ENCODE measurements around the gene CHI3L1.
"Not testable (repeated sequence)": the region's sequence is repeated elsewhere in the genome, so short reads cannot be mapped to it uniquely, and the experiment has no call there.

The CHI3L1 gene

DNA sequence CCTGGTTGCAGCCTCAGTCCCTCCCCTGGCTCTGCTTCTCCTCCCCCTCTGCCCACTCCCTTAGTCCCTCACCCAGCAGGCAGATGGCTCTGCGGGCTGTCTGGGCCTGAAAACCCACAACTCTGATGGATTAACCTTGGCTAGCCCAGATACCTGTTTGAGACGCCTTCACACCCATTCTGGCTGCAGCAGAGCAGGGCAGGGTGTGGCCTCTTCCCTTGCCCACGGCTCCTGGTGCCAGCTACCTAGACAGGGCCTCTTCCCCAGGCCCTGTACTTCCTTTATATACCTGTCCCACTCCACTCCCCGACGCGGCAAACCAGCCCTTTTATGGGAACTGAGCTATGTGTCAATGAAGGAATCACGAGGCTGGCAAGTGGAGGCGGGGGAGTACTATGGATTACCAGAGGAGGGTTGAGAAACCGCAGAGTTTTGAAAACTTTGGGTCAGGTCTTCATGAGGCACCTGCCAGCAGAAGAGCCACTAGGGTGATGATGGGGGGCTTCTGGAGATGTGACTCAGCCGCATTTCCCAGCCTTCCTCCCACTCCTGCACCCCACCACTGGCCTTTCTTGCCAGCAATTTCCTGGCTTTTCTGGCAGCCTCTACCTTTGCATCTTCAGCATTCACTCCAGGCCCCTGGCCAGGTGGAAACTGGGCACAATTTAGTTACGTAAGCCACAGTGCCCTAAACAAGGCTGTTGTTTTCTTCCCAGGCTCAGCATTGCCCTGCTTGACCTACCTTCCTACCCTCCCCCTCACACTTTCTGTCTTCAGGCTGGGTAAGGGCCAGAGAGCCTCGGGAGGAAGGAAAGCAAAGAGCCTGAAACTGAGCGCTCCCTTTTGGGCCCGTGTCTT is at the start of gene CHI3L1:
TSS of gene CHI3L1 (minus strand) at position 259 of the 858 bp plus-strand sequence. CDS start at position 178, 81 bp downstream.
- peak; percentile 65 to 68 for DNase-seq

DNA sequence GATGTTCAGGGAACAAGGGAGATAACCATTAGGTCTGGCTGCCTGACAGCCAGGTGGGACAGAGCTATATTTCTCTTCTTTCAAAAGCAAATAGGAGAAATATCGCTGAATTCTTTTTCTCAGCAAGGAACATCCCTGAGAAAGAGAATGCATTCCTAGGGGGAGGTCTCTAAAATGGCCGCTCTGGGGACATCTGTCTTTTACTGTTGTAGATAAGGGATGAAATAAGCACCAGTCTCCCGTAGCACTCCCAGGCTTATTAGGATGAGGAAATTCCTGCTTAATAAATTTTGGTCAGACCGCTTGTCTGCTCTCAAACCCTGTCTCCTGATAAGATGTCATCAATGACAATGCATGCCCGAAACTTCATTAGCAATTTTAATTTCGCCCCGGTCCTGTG is 48.4 kb upstream of the CHI3L1 start:
- not testable (repeated sequence) for DNase-seq

DNA sequence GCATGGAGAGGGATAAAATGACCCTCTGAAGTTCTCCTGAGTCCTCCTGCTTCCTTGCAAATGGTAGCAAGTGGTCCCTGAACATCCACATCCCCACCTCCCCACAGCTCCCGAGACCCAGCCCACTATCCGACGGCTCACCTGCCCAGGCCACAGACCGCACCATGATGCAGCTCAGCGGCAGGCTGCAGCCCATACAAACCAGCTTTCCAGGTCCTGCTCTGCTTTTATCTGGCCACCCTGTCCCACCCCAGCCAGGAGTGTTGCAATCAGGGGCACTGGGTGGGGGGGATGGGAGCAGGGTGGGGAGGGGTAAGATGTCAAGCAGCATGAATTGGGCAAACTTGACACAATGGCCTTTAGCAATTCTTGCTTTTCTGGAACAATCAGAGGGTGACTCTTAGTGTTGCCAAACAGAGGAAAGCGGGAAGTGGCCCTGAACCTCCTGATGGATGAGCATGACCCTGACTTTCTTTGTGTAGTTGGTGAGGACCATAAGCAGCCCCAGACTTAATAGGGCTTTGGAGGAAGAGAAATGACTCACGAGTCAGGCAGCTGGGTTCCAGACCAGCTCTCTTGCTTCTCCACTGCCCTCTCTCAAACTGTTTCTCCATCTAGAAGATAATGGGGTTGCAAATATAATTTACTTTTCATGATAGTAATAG is 43.1 kb upstream of the CHI3L1 start, which contains the start of gene CHIT1:
TSS of gene CHIT1 (minus strand) at position 203 of the 665 bp plus-strand sequence. CDS start at position 166, 37 bp downstream.
- no peak for DNase-seq

DNA sequence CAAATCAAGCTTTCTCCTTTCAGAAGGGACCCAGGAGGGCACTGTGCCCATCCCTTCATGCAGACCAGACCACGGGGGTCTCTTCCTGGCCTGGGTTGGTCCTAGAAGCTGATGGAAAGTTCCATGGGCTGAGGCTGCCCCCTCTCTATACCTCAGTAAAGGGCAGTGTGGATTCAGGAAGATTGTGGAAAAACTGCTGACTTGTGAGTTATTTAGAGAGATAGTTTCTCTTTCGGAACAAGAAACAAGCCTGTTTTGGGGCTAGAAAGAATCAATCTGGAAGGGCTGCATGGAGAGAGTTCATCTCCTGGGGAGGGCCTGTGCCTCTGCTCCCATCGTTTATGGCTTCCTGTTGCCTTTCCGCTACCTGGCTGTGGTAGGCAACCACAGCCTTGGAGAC is 42.2 kb upstream of the CHI3L1 start:
- no peak for DNase-seq

DNA sequence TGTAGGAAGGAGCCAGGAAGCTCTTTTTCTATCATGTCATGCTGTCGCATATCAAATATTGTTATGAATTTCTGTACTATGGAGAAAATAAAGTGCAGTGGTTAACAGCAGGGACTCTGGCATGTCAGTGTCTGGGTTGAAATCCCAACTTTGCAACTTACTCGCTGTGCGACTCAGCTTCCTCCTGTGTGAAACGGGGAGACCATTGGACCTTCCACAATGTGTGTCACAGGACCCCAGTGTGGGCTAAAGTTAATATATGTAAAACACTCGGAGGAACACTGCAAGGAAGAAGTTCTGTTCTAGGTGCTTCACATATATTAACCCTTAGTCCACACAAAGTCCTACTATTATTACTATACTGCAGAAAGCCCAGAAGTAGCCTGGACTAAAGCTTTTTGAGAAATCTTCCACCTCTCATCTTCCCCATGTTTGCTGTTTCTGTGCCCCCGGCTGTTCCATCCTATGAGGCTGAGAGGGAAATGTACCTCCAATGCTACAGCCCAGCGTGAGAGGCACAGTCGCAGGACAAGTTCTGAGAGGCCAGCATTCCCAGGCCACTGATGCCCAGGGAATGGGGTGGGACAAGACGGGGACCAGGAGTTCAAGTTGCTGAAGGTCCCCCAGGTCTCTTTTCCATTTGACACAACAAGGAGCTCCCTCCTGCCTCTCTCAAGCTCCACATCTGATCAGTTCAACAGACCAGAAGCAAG is 41.0 kb upstream of the CHI3L1 start:
- no peak for DNase-seq

DNA sequence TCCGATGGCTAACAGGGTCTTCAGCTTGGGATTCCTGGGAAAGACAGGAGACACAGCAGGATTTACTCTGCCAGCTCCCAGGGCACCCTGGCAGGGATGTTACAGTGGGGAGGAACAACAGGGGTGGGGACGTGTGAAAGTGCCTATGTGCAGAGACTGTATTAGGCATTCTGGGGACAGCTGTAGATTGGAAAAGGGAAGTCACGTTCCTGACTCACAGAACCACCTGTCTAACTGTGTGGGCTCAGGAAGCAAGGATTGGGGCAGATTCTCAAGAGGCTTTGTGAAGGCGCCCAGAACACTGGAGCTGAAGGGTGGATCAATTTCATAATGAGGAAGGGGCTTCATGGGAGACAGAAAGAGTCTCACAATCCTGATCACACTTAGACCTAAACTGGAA is 38.6 kb upstream of the CHI3L1 start:
- no peak for DNase-seq

DNA sequence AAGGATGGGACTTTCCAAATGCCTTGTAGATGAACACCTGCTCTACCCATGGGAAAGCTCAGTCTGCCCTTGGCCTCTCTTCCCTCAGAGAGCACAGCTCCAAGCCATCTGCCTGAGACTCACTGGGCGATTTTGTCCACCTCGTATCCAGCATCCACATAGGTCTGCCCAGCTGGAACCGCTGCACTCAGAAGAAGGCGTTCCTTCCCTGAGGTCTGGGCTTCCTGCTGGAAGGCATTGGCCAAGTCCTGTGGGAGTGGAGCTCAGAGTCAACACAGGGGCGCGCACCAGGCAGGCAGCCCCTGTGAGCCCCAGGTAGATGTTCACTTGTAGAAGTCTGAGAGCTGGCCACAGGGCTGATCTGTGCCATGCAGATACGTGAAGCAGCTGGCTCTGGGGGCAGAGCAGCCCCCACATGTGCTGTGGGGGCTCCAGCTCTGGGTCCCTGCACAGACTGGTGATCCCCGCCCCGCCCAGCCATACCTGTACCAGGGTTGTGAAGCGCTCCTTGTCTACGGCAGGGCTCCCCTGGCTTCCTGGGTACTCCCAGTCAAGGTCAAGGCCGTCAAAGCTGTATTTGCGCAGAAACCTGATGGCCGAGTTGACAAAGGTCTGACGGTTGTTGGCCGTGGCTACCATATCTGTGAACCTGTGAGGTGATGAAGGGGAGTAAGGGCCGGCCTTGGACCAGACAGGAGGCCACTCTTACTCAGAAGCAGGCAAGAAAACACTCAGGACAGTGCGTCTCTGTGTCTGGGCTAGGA is 36.7 kb upstream of the CHI3L1 start:
- DNase-seq = no peak

DNA sequence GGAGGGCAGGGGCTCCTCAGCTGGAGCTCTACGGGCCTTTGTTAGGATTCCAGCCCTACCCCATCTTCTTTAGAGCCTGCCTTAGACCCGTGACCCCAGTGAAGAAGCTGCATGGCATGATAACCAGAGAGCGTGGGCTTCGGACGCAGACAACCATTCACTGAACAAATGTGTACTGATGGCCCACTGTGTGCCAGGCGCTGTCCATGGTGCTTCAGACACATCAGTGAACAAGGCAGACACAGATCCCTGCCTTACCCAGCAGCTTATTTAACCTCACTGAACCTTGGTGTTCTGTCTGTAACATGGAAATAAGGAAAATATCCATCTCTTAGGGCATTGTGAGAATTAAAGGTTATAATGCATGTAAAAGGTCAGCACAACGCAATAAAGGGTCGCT is 33.4 kb upstream of the CHI3L1 start:
- no peak for DNase-seq

DNA sequence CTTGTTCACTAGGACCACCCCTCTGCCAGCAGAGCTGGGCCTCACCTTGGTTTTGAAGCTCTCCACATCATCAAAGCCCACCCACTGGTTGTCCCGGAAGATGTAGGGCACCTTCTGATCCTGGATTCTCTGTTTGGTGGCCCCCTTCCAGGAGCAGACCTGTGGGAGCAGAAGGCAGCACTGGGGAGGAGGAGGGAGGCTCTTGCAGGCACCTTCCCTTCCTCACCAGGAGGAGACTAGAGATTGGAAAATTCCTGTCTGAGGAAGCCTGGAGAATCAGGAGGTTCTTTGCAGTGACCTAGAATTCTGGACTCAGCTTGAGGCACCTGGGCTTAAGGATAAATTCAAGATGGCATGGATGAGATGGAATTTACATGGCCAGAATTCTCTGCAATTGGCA is 32.7 kb upstream of the CHI3L1 start:
- no peak for DNase-seq

DNA sequence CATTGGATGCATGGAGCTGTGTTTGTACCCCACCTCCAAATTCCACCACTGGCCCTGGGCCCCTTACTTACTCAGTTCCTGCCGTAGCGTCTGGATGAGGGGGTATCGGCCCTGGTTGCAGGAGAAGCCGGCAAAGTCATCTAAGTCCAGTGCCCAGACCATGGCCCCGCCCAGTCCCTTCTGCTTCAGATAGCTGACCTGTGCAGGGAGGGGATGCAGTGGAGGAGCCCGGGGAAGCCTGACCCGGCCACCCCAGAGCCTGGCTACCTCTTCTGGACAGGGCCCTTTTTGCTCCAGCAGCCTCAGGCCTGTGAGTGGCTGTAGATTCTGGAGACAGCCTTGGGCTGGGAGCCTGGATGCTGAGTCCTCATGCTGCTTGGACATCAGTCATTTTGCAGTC is 31.2 kb upstream of the CHI3L1 start:
- no peak for DNase-seq

DNA sequence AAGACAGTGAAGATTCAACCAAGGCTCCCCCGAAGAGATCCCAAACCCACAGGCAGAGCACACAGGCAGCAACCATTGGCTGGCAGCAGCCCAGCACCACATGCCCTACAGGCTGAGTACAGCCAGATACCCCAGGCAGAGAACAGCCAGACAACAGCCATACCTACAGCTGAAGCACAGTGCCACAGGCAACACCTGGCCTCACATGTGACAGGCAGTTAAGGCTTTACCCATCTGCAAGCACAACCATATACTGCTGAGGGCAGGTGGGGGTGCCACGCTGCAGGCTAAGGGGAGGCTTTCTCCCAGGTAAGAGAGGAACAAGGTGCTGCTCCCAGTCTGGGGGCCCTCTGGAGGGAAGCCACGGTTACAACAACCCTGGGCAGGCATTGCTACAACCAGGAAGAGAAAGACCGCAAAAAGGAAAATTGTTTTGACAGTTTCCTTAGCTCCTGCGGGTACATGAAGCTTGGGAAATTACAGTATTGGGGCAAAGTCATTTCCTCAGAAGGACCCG is 30.7 kb upstream of the CHI3L1 start:
- DNase-seq = no peak

DNA sequence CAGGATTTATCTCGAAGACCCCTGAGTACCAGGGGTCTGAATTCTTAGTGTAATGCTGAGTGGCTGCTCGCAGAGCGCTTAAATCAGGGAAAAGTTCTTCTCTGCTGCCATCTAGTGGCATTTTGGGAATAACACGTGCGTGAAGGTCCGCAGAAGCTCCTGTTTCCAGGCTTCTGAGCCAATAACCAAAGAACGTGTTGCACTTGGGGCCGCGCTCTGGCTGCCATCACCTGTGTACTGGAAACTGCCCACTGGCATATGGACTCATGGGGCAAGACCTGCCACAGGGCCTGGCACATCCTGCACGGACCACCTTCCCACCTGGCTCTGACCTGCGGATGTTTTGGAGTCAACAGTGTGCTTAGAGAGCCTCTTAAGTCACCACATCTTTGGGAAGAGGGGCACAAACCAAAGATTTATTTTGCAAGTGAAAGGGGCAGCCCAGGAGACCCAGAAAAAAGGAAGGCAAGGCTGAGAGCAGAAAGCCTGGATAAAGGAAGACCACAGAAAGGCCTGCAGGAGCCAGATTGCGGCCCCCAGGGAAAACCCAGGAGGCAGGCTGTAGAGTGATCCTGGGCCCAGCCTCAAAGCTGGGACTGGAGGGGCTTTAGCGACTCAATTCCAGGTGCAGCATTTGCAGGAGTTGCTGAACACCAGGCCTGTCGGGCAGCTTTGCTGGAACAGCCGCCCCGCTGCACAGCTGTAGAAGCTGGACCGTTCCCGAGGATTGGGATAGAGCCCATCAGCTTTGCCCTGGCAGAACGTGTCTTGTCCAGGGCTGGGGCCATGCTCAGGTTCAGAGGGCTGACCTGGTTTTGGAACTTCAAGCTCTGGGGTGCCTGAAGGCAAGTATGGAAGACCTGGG is 30.0 kb upstream of the CHI3L1 start:
- DNase-seq = peak in 1 of 2 experiments; percentile 78

DNA sequence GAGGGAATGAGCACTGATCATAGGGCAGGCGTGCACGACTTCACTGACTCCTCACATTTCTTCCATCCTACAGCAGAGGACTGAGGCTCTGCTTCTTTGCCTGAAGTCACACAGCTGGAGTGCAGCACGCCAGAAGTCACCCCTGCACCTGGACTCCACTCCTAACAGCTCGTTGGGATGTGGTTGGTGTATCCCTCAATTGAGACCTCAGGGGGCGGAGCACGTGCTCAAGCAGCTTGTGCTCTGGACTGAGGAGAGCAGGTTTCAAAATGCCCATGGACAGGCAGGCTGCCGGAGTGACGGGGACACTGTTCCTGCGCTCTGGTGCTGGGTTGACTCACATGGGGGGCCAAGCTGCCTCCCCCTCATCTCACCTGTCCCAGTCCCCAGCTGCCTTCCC is 29.1 kb upstream of the CHI3L1 start:
- no peak for DNase-seq

DNA sequence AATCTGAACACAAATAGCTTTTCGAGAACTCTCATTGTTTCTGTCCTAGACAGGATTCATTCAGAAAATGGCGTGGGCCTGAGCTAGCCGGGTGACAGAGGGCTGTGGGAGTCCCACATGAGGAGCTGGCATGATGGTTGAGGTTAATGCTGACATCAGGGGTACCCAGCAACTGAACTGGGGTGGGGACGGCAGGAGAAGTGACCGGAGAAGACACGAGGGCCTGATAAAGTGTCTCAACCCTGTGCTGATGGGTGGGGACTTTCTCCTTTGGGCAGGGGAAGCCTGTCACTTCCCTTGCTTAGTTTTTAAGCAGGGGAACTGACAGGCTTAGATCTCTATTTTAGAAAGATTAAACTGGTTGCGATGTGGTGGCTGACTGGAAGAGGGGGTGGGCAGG is 28.4 kb upstream of the CHI3L1 start:
- DNase-seq = no peak

DNA sequence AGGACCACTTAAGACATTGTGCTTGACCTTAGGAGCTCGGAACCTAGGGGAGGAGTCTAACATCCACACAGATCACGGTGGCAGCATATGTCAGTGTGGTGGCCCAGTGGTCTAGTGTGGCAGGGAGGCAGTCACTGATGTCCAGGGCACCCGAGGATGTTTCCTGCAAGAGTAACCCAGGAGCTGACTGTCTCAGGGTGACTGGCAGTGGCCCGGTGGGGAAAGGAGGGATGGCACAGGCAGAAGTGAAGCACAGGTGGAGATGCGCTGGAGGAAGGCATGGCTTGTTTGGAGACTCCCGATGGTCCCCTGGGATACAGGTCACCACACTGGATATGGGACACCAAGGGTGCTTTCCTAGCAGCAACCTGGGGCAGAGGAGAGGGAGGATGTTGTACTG is 26.6 kb upstream of the CHI3L1 start:
- no peak for DNase-seq

DNA sequence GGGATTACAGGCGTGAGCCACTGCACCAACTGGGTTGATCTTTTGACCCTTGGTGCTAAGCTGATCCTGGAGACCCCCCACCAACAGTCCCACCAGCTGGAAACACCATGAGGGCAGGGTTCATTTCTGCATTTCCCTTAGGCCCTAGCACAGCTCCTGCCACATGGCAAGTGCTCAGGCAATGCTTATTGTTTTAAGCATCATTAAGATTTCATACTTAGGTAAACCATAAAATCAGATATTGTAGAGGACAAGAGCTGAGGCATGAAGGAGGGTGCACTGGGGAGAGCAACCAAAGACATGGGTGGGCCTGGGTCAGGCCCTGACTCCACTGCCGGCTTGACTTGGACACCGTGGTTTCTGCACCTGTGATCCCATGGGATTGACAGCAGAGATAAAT is 25.3 kb upstream of the CHI3L1 start:
- DNase-seq = no peak

DNA sequence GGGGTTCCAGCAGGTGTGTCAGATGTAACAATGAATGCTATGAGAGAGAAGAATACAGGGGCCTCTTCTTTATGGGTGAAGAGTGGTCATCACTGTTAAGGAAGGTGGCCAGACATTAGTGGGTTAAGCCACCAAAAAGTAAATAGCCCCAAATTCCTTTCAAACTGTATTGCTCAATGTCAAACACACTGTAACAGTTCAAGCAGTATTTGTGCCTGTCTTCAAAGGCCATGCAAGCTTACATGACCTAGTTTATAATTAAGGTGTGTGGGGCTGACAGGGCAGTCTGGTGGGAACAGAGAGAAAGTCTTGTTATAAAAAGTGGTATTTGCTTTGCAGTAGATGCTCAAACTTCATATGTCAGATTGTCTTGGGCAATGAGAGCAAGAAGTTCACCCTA is 24.5 kb upstream of the CHI3L1 start:
- no peak for DNase-seq

DNA sequence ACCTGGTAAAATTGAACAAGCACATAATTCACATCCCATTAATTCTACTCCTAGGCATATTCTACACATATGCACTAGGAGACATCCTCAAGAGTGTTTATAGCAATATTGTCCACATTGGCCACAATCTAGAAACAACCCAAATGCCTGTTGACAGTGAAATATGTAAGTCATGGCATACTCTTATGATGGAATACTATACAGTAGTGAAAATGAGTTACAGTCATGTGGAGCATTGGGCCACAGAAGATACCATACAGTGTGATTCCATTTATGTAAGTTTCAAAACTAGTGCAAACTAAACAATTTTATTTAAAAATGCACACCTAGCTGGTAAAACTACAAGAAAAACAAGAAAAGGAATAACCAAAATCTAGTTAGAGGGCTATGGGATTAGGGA is 23.8 kb upstream of the CHI3L1 start:
- DNase-seq = no peak

DNA sequence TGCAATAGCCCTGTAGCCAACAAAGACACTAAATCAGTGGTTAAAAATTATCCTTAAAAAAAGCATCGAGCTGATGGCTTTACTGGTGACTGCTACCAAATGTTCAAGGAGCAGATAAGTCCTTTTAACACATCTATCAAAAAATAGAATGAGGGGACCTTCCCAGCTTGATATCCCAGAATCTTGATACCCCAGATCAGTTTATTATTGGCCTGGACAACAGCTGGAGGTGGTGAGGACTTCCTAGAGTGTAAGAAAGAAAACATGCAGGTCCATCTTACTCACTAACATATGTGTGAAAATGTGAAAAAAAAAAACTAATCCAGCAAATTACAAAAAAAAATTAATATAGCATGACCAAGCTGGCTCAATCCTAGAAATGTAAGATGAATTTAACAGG is 21.7 kb upstream of the CHI3L1 start:
- DNase-seq = no peak

DNA sequence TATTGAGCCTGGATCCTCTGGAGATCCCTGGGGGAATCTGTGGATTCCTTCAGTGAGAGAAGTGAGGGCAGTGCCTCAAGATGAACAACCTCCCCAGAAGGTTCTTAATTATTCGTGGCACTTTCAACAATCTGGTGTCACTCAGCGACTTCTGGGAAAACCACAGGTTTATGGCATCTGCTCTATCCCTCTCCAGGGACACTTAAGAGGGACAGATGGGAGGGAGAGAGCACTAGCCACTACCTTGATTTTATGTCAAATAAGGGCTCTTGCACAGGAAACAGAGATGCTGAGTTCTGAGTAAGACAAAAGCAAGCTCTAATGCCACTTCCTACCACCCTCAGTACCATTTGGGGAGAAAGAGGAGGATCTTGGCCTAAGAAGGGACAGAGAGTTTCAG is 21.2 kb upstream of the CHI3L1 start:
- no peak for DNase-seq

DNA sequence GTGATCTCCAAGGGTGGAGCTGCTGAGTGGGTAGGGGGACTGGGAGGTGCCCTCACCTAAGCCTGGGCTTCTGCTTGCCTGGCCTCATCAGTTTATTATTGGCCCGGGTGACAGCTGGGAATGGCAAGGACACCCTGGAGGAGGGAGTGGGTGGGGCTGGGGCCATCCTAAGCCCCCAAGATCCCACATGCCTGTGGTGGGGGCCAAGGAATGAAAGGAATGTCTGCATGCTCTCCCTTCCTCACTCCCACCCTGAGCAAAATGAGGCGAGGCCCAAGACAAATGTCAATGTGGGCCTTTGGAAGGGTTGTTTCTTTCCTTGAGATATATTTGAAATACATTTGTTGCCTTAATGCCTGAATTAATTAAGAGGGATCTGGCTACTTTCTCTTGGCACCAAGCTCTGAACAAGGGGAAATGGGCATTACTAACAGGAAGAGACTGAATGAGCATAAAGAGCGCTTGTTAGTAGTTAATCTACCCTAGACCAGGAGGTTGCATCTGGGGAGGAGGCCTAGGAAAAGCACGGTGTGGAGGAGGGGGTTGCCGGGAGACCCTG is 19.7 kb upstream of the CHI3L1 start:
- DNase-seq = no peak

Data from cerebellar nuclear complex (tissue), 1 donor.